KG1 (cell line): ENCODE results near the gene DOK1.

Experiments
- DNase-seq: peaks from one replicate; lab custom pipeline; 2025; lab: John Stamatoyannopoulos, UW

DOK1 gene

GRCh38 chr2:74602586-74603281 lies 48.2 kb downstream of the DOK1 start:
- no peak for DNase-seq

- DNase-seq, result no peak
Observed at GRCh38 chr2:74603282-74604000, 48.9 kb downstream of the DOK1 start.

DNA sequence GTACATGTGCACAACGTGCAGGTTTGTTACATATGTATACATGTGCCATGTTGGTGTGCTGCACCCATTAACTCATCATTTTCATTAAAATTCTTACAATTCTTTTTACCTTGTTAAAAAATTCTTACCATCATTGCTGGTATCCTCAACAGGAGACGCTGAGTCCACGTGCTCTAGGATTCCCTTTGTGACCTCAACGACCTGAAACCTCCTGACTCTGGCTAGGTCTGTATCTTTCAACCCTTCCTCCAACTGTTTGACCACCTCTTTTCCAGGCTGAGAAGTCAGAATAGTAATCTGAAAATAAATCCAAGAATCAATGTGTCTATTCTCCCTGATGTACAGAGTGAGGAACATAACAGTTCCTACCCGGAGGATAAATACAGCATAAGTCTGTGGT lies 52.4 kb downstream of the DOK1 start:
- DNase-seq, result no peak
